Suppressor macrophage (primary cell): ENCODE data around the gene EPB41.
"Not testable (repeated sequence)": the region's sequence is repeated elsewhere in the genome, so short reads cannot be mapped to it uniquely, and the experiment has no call there.

Source experiments
- DNase-seq, 4 experiments: peaks; one replicate each; pipeline ENCODE4 v3.0.0-alpha.2; 2020 to 2022

Gene EPB41

GRCh38 chr1:28927648-28928313 lies 13.4 kb downstream of the EPB41 start:
- peak; percentile 8 to 51 (median 22) for DNase-seq

- no peak for DNase-seq
Measured at GRCh38 chr1:28928314-28928941, 14.1 kb downstream of the EPB41 start.

- no peak for DNase-seq
Measured at GRCh38 chr1:28933277-28933676, 18.9 kb downstream of the EPB41 start.

- no peak for DNase-seq
Measured at GRCh38 chr1:28933918-28934317, 19.5 kb downstream of the EPB41 start.

GRCh38 chr1:28934676-28935075 lies 20.3 kb downstream of the EPB41 start:
- no peak for DNase-seq

GRCh38 chr1:28935293-28935692 lies 20.9 kb downstream of the EPB41 start:
- no peak for DNase-seq

GRCh38 chr1:28936094-28936493 lies 21.7 kb downstream of the EPB41 start:
- no peak for DNase-seq

- DNase-seq = no peak
Measured at GRCh38 chr1:28936528-28936927, 22.2 kb downstream of the EPB41 start.

GRCh38 chr1:28943581-28943980 lies 29.2 kb downstream of the EPB41 start:
- peak; percentile 26 to 62 (median 41) for DNase-seq

GRCh38 chr1:28950006-28950405 lies 35.6 kb downstream of the EPB41 start:
- DNase-seq = no peak

- DNase-seq = no peak
Measured at GRCh38 chr1:28950449-28950848, 36.1 kb downstream of the EPB41 start.

GRCh38 chr1:28954126-28954726 lies 39.9 kb downstream of the EPB41 start:
- peak in 1 of 4 experiments; percentile 22 for DNase-seq

- no peak for DNase-seq
Measured at GRCh38 chr1:28956038-28956464, 41.7 kb downstream of the EPB41 start.

- DNase-seq = not testable (repeated sequence)
Measured at GRCh38 chr1:28962114-28962831, 47.9 kb downstream of the EPB41 start.

GRCh38 chr1:28965271-28965870 lies 51.0 kb downstream of the EPB41 start:
- DNase-seq = no peak

- no peak for DNase-seq
Measured at GRCh38 chr1:28966617-28967016, 52.2 kb downstream of the EPB41 start.

GRCh38 chr1:28971980-28972771 lies 57.8 kb downstream of the EPB41 start:
- peak; percentile 19 to 67 (median 50) for DNase-seq

- no peak for DNase-seq
Measured at GRCh38 chr1:28973596-28974421, 59.4 kb downstream of the EPB41 start.

GRCh38 chr1:28974432-28974831 lies 60.1 kb downstream of the EPB41 start:
- no peak for DNase-seq

- DNase-seq = no peak
Measured at GRCh38 chr1:28976248-28976647, 61.9 kb downstream of the EPB41 start.

GRCh38 chr1:28981210-28981609 lies 66.8 kb downstream of the EPB41 start:
- peak; percentile 9 to 54 (median 32) for DNase-seq
